OCI-M2 (cell line): ENCODE measurements around the gene TCTN2.

Experiments used
- DNase-seq: peaks from one replicate; lab custom pipeline; 2025; ENCODE audit not compliant: unreplicated experiment; lab: John Stamatoyannopoulos, UW

The TCTN2 gene

DNA sequence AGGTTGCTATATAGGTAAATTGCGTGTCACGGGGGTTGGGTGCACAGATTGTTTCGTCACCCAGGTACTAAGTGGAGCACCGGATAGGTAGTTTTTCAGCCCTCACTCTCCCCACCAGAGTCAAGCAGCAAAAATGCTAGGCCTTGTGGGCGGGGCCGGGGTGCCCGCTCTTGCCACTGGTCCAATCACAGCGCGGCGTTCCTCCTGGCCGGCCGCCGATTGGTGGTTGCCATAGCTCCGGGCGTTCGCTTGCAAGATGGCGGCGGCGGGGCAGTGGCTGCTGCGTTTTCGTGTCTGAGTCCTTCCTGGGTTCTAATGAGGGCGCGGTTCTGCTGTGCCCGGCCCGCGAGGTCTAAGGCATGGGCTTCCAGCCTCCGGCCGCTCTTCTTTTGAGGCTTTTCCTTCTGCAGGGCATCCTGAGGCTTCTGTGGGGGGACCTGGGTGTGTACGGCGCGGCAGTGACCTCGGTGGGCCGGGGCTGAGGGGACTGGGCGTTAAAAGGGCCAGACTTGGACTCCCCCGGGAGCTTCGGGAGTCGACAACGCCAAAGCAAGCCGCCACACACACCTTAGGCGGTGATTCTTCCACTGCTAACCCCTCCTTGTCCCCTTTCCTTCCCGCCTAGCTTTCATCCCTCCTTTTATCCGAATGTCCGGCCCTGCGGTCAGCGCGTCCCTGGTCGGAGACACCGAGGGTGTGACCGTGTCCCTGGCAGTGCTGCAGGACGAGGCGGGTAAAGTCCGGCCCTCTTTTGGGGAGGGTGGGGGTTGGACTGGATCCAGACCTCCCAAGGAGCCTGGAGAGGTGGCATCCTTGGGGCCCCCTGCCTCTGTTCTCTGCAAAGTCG is at the start of gene TCTN2:
Gene TCTN2 (plus strand): TSS at position 232 of the 847 bp plus-strand sequence. CDS start 128 bp downstream, at position 360.
- peak; percentile 11 for DNase-seq

DNA sequence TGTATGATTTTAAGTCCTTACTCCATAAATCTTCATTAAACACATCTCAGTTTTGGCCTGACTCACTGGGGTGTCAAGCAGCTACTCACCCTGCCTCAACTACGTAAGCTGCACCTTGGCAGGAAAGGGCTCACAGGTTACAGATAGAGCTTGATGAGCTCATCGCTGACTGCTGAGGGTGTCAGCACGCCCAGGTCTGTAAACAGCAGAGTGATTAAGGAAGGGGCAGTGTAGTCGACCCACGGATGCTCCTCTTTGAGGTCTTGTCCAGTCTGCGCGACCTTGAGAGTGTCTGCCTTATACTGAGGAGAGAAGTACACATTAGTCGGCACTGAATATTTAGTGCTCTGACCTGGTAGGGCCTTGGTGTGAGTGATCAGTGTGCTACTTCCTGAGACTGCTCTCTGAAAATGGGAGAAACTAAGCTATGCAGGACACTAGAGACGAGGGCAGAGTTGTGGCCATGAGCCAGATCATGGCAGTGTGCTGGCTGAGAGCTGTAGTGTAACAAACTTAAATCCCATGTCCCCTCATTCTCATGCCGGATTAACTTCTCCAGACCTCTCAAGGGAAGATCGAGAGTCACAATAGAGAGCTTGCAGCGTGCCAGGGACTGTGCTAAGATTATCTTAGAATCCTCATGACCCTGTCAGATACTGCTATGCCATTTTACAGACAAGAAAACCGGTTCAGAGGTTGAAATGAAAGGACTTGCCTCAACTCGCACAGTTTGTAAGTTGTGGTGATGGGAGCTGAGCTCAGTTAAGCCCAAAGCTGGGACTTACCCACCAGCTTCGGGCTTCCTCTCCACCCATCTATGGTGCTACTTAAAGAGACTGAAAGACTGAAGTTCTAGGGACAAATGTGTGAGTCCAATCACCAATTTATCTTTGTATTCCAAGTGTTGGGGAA is 49.0 kb upstream of the TCTN2 start:
- DNase-seq: no peak

DNA sequence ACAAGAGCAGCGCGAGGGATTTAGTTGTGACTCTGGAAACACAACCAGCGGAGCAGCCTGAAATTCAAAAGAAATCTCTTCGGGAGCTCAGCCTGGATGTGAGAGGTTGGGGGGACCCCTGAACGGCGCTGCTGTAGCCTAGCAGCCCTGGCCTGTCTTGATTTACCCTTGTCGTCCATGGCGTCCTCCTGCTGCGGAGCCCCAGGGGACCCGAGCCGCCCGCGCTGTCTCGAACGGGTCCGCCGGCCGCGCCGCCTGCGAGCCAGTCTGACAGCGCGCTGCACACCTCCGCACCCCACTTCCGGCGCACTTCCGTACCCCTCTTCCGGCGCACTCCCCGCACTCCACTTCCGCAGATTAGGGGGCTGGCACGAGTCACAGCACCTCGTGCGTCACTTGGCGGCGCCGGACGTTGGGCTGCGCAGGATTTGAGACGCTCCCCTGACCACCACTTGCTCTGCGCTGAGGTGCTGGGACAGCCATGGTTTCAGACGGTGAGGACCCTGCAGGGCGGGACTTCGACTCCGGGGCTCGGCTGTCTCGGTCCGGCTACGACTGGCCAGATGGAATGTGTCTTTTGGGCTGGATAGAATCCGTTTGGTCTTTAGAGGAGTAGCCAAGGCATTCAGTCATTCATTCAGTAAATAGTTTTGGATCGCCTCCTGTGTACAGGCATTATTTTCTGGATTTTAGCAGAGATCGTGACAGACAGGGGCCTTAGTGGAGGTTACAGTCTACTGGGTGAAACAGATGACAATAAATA is 37.4 kb upstream of the TCTN2 start, which contains the start of the genes EIF2B1 and GTF2H3:
Gene EIF2B1 (minus strand): TSS at position 308 of the 763 bp plus-strand sequence. CDS start 129 bp downstream, at position 179.
Gene GTF2H3 (plus strand): TSS at position 451 of the 763 bp plus-strand sequence. CDS start 31 bp downstream, at position 482.
- peak; percentile 70 for DNase-seq

DNA sequence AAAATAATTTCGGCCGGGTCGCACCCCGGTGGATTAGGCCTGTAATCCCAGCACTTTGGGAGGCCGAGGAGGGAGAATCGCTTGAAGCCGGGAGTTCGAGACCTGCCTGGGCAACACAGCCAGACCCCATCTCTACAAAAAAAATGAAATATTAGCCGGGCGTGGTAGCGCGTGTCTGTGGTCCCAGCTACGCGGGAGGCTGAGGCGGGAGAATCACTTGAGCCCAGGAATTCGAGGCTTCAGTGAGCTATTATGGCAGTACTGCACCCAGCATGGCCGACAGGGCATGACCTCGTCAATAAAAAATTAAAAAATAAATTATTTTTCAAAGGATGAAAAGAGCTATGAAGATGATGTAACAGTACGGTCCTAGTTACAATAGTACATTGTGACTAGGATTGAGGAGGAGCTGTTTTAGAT is 36.8 kb upstream of the TCTN2 start:
- DNase-seq: no peak

DNA sequence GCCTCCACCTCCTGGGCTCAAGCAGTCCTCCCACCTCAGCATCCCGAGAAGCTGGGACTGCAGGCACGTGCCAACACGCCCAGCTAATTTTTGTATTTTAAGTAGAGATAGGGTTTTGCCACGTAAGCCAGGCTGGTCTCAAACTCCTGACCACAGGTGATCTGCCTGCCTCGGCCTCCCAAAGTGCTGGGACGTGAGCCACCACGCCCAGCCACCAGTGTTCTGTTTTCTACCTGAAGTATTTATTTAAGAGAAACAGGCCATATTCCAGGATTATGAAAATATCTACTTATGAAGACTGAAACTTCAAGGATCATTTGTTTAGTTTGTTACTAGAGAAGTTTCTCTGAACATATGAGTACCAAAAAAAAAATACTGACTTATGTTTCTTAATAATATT is 27.0 kb upstream of the TCTN2 start:
- DNase-seq: no peak

DNA sequence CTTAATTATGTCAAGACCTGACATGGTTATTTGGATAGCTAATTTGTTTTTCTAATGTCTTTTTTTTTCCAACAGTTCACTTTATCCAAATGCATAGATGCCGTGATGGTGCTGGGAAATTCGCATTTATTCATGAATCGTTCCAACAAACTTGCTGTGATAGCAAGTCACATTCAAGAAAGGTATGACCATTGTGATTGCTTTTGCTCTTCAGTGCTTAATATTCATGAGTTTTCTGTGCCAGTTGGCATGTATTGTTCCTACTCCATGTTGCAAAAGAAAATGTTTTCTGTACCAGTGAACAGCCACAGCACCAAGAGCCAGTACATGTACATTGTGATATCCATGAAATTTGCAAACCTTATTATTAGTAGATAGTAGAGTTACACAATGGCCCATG is 25.5 kb upstream of the TCTN2 start:
- no peak for DNase-seq

DNA sequence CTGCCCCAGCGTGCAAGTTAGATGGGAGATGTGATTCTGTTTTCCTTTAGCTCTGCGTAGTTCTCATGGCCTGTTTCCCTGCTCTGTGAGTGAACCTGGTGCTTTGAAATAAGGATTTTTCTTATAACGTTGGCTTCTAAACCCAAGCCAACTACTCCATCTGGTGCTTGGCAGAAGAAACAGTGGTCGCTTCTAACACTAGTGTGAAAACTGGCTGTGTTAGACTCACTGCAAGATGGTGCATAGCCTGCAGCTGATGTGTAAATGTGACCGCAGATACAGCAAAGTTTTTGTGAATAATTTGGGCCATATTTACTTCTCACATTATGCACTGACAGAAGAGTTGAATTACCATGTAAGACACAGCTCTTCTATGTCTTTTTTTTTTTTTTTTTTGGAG is 25.0 kb upstream of the TCTN2 start:
- no peak for DNase-seq

DNA sequence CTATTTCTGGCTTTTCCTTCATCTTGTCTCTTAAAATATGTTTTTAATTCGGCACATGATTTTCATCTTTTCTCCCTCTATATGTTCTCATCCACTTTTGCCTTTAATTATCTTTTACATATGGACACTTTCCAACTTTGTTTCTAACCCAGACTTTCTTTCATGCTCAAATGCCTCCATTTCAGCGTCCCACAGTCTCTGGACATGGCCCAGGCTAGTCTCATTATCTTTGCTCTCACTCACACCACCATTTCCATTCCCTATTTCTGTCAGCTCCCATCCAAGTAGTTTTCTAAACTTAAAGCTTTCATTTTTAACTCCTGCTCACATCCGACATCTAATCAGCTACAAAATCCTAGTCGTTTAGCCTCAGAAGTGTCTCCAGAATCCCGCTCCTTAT is 22.5 kb upstream of the TCTN2 start:
- no peak for DNase-seq

DNA sequence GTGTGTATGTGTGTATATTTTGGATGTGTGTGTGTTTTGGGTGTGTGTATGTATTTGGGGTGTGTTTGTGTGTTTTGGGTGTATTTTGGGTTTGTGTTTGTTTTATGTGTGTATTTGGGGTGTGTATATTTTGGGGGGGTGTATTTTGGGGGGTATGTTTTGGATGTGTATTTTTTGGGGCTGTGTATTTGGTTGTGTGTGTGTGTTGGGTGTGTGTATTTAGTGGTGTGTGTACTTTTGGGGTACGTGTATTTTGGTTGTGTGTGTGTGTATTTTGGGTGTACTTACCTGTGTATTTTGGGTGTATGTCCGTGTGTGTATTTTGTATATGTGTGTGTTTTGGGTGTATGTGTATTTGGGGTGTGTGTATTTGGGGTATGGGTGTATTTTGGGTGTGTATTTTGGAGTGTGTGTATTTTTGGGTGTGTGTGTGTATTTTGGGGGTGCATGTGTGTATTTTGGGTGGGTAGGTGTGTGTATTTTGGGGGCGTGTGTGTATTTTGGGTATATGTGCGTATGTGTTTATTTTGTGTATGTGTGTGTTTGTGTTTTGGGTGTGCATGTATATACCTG is 16.7 kb upstream of the TCTN2 start:
- DNase-seq: no peak

DNA sequence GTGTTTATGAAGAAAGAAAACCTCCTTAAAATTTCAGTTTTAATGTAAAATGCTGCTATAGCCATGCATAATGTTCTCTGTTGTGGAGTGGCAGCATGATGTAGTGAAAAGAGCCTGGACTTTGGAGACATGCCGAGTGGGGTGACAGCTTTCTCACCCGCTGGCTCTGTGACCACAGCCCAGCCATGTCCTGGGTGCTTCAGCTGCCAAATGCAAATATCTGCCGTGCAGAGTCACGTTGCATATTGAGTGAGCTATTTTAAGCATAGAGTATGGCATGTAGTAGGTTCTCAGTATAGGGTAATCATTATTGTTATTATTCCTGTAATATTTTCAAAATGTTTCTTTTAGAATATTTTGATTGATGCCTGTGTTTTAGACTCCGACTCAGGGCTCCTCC is 15.5 kb upstream of the TCTN2 start:
- no peak for DNase-seq

DNA sequence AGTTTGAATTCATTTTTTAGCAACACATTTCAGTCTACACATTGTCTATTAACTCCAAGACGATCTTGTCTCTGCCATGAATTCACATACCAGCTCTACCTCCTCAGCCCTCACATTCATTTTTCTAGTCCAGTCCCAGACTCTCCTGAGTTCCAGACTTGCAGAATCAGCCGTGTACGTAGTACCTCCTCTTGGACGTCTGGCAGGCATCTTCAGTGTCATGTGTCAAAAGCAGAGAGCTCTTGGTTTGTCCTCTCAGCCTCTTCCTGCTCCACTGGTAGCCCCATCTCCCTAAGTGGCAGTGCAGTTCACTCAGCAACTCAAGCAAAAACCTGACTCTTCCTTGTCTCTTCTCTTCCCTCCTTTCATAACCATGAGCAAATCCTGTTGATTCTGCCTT is 14.5 kb upstream of the TCTN2 start:
- DNase-seq: no peak

DNA sequence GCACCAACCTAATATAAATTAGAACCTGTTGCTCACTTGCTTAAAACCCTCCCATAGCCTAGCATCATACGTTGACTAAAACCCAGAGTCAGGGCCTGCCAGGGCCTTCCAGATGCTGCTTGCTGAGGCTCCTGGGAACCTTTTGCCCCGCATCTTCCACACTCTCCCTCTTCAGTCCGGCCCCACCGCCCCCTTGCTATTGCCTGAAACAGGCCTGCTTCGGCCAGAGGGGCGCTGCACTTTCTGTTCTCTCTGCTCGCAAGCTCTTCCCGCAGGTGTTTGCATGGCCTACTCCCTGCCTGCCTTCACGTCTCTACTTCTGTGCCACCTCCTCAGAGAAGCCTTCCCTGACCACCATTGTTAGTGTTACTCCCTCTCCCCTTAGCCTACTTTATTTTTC is 13.7 kb upstream of the TCTN2 start:
- no peak for DNase-seq

DNA sequence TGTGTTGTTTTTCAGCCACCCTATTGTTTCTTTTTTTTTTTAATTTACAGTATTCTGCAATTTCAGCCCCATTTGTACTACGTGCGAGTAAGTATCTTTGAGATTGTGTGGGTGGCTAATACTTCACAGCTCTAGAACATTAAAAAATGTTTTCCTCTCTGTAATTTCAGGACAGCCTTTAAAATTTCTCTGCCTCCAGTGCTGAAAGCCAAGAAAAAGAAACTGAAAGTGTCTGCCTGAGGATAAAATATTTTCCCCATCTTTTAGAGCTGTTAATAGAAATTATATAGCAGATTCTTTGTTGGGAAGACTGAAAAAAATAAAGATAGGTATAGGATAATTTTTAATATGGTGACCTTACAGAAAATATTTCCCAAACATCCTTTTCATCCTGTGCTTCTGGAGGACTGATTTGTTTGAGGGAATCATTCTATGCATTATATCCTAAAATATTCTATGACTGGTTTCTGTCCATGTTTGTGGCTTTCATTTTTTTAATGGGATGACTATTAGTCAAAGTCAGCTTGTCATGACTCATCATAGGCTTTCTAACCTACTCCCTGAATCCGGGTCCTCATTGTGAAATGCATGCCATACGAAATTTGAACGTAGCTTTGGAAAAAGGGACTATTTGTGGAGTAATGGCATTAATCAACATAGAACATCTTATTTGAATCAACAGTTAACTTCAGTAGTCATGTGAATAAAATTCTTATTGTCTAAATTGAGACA is 10.8 kb upstream of the TCTN2 start:
- no peak for DNase-seq

DNA sequence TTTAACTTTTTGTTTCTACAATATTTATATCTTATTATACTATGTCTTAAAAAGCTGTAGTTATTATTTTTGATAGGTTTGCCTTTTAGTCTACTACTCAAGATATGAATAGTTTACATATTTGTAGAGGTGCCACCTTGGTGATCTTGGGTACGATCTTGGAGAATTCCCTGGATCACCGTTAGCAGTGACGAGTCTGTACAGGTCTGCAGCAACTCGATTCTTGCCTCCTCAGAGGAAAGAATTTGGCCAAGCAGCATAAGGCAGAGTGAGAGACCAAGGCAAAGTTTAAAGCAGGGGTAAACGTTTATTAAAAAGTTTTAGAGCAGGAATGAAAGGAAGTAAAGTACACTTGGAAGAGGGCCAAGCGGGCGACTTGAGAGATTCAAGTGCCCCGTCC is 3.1 kb upstream of the TCTN2 start:
- no peak for DNase-seq

DNA sequence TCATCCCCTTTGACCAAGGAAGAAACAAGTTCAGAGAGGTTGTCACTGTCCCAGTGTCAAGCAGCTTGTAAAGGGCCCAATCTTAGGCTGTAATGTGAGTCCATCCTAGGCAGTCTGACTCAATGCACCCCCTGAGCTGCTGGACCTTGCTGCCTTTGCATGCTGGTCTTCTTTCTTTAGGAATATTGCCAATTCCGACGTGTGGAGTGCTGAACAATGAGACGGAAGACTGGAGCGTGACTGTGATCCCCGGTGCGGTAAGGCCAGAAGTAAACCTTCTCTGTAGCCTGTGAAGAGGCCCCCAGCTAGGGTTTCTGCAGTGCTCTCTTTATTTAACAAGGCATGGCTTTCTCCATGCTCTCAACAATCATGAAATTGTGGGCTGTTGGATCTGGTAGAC is 963 bp downstream of the TCTN2 start:
- DNase-seq: no peak

DNA sequence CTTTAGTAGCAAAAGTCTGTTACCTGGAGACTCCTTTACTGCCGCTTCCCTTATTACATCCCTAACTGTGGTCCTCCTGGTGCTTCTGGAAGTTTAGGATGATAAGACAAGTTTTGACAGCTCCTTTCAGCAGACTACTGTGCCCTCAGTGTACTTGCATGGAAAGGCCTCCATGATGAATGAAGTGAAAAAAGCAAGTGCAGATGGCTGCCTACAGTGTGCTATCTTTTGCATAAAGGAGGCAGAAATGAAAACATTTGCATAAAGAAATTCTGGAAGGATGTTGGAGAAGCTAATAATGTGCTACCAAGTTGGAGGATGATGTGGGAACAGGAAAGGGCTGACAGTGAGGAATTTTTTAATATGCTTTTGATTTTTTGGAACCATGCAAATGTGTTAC is 4.5 kb downstream of the TCTN2 start:
- DNase-seq: no peak

DNA sequence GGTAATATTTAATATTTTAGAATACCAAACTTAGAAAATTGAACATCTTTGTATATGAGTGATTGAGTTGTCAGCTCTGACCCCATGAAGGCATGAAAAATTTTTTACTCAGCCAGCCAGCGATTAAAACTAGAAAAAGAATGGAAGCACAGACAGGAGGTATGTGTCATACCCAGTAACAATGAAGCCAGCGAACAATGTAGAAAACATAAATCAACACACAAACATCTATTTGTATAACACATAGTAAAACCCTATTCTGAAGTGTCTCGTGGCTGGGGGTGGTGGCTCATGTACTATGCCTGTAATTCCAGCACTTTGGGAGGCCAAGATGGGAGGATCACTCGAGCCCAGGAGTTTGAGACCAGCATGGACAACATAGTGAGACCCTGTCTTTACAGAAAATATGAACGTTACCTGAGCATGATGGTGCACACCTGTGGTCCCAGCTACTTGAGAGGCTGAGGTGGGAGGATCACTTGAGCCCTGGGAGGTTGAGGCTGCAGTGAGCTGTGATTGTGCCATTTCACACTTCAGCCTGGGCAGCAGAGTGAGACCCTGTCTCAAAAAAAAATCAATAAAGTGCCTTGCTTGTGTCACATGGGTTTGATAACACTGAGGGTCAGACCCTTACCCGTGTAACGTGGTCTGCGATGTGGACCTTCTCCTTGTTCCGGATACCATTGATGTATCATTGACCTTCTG is 5.9 kb downstream of the TCTN2 start:
- DNase-seq: no peak

DNA sequence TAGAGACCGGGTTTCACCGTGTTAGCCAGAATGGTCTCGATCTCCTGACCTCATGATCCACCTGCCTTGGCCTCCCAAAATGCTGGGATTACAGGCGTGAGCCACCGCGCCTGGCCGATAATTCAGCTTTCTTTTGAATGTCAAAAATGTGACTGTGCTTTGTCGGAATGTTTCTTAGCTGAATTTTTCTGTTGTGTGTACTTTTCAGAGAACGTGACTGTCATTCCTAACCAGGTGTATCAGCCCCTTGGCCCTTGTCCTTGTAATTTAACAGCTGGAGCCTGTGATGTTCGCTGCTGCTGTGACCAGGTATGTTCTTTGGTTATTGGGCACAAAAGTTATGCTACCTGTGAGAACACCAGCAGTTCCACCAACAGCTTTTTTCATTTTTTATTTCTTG is 8.1 kb downstream of the TCTN2 start:
- DNase-seq: no peak

DNA sequence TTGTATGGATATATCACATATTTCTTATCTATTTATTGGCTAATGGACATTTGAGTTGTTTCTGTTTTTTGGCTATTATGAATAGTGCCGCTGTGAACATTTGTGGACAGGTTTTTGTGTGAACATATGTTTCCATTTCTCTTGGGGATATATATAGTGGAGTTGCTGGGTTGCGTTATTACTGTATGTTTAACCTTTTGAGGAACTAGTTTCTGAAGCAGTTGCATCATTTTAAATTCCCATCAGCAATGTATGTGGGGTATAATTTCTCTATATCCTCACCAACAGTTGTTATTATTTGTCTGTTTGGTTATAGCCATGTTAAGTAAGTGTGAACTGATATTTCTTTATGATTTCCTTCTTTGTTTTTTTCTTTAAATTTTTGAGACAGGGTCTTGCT is 10.7 kb downstream of the TCTN2 start:
- no peak for DNase-seq
